Chondrocyte (in vitro differentiated cells): Measurements from ENCODE around the gene LRRC19. TPM values are rescaled to one million over a fixed set of nuclear protein-coding genes. Genes with fewer than 3 reads are reported as not detected.
A peak's percentile ranks its signal among the peaks of the same experiment; 100 is the strongest.

ENCODE experiments used
- DNase-seq: peaks from one replicate; pipeline ENCODE4 v3.0.0; 2021; ENCODE audit warnings: mixed read lengths, low spot score
- H3K27ac Mint-ChIP-seq: one replicate; pipeline ENCODE4 v1.8.0; 2021; ENCODE audit warnings: mild to moderate bottlenecking, moderate library complexity, mixed read lengths; ENCODE audit not compliant: unreplicated experiment
- H3K27me3 Mint-ChIP-seq: 2 replicates; pipeline ENCODE4 v1.8.0; 2021; ENCODE audit warnings: low read depth, mixed read lengths
- H3K36me3 Mint-ChIP-seq: 2 replicates; pipeline ENCODE4 v1.8.0; 2021; ENCODE audit warnings: low read depth, mixed read lengths
- H3K4me1 Mint-ChIP-seq: 2 replicates; pipeline ENCODE4 v1.8.0; 2021; ENCODE audit warnings: low read depth, mild to moderate bottlenecking, mixed read lengths
- H3K4me3 Mint-ChIP-seq: one replicate; pipeline ENCODE4 v1.8.0; 2021; ENCODE audit warnings: mild to moderate bottlenecking, moderate library complexity, mixed read lengths; ENCODE audit not compliant: unreplicated experiment
- H3K9me3 Mint-ChIP-seq: 2 replicates; pipeline ENCODE4 v1.8.0; 2021; ENCODE audit warnings: low read depth, mixed read lengths
- CTCF ChIP-seq: fragments of 200-600 bp; sonication (generic); IDR thresholded peaks from 2 replicates; pipeline ENCODE4 v1.5.0; 2021; ENCODE audit warnings: antibody characterized with exemption, mild to moderate bottlenecking, moderate library complexity
- total RNA-seq: library from RNA; stranded (reverse); gene quantifications from 3 replicates; pipeline ENCODE4 v1.2.1, GENCODE V29; 2021

The LRRC19 gene
- total RNA-seq, 1 donor from 2014 or later = not detected

GRCh38 chr9:27043176-27043575, 37.7 kb upstream of the LRRC19 start:
- TF ChIP-seq CTCF = no peak

DNA sequence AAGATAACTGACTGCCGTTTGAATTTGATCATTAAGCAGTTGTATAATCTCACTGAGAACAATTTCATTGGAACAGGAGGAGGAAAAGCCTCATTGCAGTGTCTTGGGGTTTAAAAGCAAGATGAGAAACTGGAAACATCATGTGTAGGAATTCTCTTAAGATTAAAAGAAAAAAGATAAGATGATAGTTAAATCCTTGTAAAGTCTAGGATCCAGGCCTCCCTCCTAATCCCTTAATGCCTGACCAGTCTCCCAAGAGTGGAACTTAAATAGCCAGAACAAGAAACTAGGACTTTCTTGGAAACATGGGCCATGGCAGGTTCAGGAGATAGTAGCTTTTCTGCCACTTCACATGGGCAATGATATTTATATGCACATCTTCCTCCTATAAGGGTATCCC, 37.0 kb upstream of the LRRC19 start:
- Mint-ChIP-seq H3K4me1 (no peaks in the 10 kb centered on the region), H3K9me3 (no peaks in the 10 kb centered on the region), H3K4me3 (no peak overlapping the region), H3K27ac (no peak overlapping the region), H3K27me3 (no peaks in the 10 kb centered on the region), H3K36me3 (peaks cover 1% of the 10 kb centered on the region)
- TF ChIP-seq CTCF = no peak
- DNase-seq = no peak

More at GRCh38 chr9:27043176-27043575, 37.7 kb upstream of the LRRC19 start:
- no peaks in the 10 kb centered on the region for H3K27me3 Mint-ChIP-seq
- H3K36me3 Mint-ChIP-seq = peaks cover 1% of the 10 kb centered on the region
- H3K4me3 Mint-ChIP-seq = no peak overlapping the region
- no peak for DNase-seq
- no peaks in the 10 kb centered on the region for H3K4me1 Mint-ChIP-seq
- H3K9me3 Mint-ChIP-seq = no peaks in the 10 kb centered on the region
- no peak overlapping the region for H3K27ac Mint-ChIP-seq

DNA sequence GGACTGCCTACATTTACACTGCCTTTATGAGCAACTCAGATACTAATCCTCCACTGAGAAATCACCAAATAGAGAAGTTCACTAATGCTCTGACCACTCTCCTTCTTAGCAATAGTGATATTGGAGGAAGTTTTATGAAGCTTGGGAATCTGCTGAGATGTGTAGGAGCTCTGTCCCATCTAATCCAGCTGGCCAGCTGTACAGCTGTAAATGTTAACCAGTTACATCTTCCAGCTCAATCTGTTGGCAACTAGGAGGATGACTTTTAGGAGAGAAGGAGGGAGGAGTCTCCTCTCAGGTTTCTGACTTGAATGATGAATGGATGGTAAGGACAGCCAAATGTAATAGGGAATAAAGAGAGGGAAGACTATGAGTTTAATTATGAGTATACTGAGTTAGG, 36.3 kb upstream of the LRRC19 start:
- Mint-ChIP-seq H3K27me3 (no peaks in the 10 kb centered on the region), H3K27ac (no peak overlapping the region), H3K4me3 (no peak overlapping the region), H3K36me3 (peaks cover 1% of the 10 kb centered on the region), H3K4me1 (no peaks in the 10 kb centered on the region), H3K9me3 (no peaks in the 10 kb centered on the region)
- no peak for TF ChIP-seq CTCF
- no peak for DNase-seq

DNA sequence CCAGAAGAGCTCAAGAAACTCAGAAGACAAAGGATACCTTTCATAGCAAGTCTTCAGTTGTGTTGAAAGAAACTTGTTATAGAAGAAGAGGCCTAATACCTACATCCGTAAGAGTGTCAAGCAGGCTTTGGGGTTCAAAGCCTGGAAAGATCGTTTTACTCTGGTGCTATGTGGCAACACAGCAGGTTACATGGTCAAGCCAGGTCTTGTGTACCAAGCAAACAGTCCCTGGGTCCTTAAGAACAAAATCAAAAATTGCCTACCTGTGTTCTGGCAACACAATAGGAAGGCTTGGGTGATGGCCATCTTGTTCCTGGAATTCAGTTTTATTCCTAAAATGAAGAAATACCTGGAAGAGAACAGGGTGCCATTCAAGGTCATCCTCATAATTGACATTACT, 32.0 kb upstream of the LRRC19 start:
- no peak for TF ChIP-seq CTCF
- Mint-ChIP-seq H3K4me3 (no peak overlapping the region), H3K9me3 (no peaks in the 10 kb centered on the region), H3K27ac (no peak overlapping the region), H3K4me1 (no peaks in the 10 kb centered on the region), H3K27me3 (no peaks in the 10 kb centered on the region), H3K36me3 (no peaks in the 10 kb centered on the region)
- DNase-seq = no peak

- Mint-ChIP-seq H3K36me3 (no peaks in the 10 kb centered on the region), H3K4me3 (no peak overlapping the region), H3K4me1 (no peaks in the 10 kb centered on the region), H3K9me3 (no peaks in the 10 kb centered on the region), H3K27me3 (no peaks in the 10 kb centered on the region), H3K27ac (no peak overlapping the region)
- TF ChIP-seq CTCF = peak; percentile 95
- DNase-seq = no peak
Measured at GRCh38 chr9:27033815-27034403, 28.4 kb upstream of the LRRC19 start.
